Hepatocyte (in vitro differentiated cells): ENCODE data around the gene PSAPL1. TPM values are rescaled to one million over a fixed set of nuclear protein-coding genes. Genes with fewer than 3 reads are reported as not detected.

ENCODE experiments used
- DNase-seq: peaks from one replicate; pipeline ENCODE4 v3.0.0-alpha.2; 2016; ENCODE audit warnings: low spot score
- H2AFZ ChIP-seq: fragments of 200-600 bp; sonication (generic); 2 replicates; pipeline ENCODE4 v1.6.0; 2016; ENCODE audit warnings: antibody characterized with exemption, mild to moderate bottlenecking
- H3K27ac ChIP-seq: fragments of 200-600 bp; sonication (generic); 2 replicates; pipeline ENCODE4 v1.5.1; 2016; ENCODE audit warnings: mild to moderate bottlenecking
- H3K27me3 ChIP-seq: fragments of 200-600 bp; sonication (generic); 2 replicates; pipeline ENCODE4 v1.6.1; 2016
- H3K36me3 ChIP-seq: fragments of 200-600 bp; sonication (generic); replicated peaks from 2 replicates; pipeline ENCODE4 v1.5.1; 2016; ENCODE audit warnings: low read depth; ENCODE audit not compliant: insufficient read depth
- H3K4me1 ChIP-seq: fragments of 200-600 bp; sonication (generic); 2 replicates; pipeline ENCODE4 v1.5.1; 2016; ENCODE audit warnings: mild to moderate bottlenecking, moderate library complexity; ENCODE audit not compliant: insufficient read depth
- H3K4me2 ChIP-seq: fragments of 200-600 bp; sonication (generic); 2 replicates; pipeline ENCODE4 v1.6.0; 2016
- H3K4me3 ChIP-seq: fragments of 200-600 bp; sonication (generic); 2 replicates; pipeline ENCODE4 v1.5.1; 2016; ENCODE audit warnings: mild to moderate bottlenecking
- H3K79me2 ChIP-seq: fragments of 200-600 bp; sonication (generic); 2 replicates; pipeline ENCODE4 v1.6.0; 2017; ENCODE audit warnings: mild to moderate bottlenecking
- H3K9me2 ChIP-seq: fragments of 200-600 bp; sonication (generic); replicated peaks from 2 replicates; pipeline ENCODE4 v1.6.0; 2017; ENCODE audit warnings: mild to moderate bottlenecking; ENCODE audit not compliant: insufficient read depth
- H3K9me3 ChIP-seq: fragments of 200-600 bp; sonication (generic); 2 replicates; pipeline ENCODE4 v1.5.1; 2016; ENCODE audit warnings: low read depth, mild to moderate bottlenecking
- H4K20me1 ChIP-seq: fragments of 200-600 bp; sonication (generic); 2 replicates; pipeline ENCODE4 v1.6.0; 2016; ENCODE audit warnings: mild to moderate bottlenecking; ENCODE audit not compliant: insufficient read depth, poor library complexity, severe bottlenecking
- EZH2 ChIP-seq: fragments of 200-600 bp; sonication (generic); IDR thresholded peaks from 2 replicates; pipeline ENCODE4 v1.6.1; 2016; ENCODE audit warnings: antibody characterized with exemption, mild to moderate bottlenecking, borderline replicate concordance
- EZH2phosphoT487 ChIP-seq: fragments of 200-600 bp; sonication (generic); IDR thresholded peaks from one replicate; pipeline ENCODE4 v1.6.1; 2018; ENCODE audit warnings: antibody characterized with exemption, mild to moderate bottlenecking, low read depth, moderate library complexity; ENCODE audit not compliant: unreplicated experiment, severe bottlenecking
- WGBS: methylation state at CpG from one replicate; pipeline ENCODE4 v1.1.6; 2016; ENCODE audit warnings: low lambda C conversion rate; ENCODE audit errors: missing lambda C conversion rate; 5-methylcytosine and 5-hydroxymethylcytosine counted together
- polyA plus RNA-seq: library from polyadenylated mRNA; unstranded; fragments of >200 nt; fragmentation: Nextera tagmentation; extraction: Ambion mirVana; gene quantifications from 2 replicates; pipeline ENCODE4 v1.2.1, GENCODE V29; 2016
- total RNA-seq: library from RNA; depleted of rRNA; stranded (reverse); fragments of >200 nt; gene quantifications from 2 replicates; pipeline ENCODE4 v1.2.3, GENCODE V29; 2014
- TF ChIP-seq, protein P1 (sequence below): fragments of 200-600 bp; sonication (generic); IDR thresholded peaks from 2 replicates; pipeline ENCODE4 v1.5.1; 2016; ENCODE audit warnings: antibody characterized with exemption, mild to moderate bottlenecking; ENCODE audit not compliant: poor library complexity

PSAPL1 gene
- total and polyA plus RNA-seq, 2 experiments from 2014 or later: 4.3 to 4.4 TPM

DNA sequence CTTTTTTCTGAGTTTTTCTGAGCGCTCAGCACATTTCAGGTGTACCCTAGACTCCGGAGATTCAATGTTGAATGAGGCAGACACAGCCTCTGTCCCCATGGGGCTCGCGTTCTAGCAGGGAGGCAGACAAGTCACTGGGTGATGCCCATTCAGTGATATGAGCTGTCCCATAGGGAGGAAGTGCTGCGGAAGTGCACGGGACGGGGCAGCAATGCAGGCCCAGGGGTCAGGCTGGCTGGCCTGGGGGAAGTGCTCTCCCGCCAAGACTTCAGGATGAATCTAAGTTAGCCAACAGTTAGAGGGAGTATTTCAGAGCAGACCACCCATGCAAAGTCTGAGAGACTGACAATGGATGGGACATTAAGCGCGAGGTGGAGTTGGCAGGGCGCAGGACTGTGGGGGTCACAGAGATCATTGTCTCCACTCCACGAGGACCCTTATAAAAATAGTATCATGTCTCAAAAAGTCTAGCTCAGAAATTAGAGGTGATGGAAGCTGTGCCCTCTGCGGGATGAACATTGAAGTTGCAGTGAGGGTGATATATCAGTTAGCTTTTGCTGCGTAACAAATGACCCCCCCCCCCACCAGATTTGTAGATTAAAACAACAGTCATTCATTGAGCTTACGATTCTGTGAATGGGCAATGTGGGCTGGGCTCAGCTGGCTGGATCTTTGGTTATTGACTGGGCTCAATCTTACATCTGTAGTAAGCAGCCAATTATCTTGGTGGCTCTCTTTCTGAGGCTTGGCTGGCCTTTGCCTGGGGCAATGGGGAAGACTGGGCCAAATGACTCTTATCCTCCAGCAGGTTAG is 16.4 kb downstream of the PSAPL1 start:
- H3K36me3 ChIP-seq: no peaks in the 10 kb centered on the region
- H3K9me3 ChIP-seq: no peaks in the 10 kb centered on the region
- H3K4me1 ChIP-seq: peaks cover 7% of the 10 kb centered on the region
- no peaks in the 10 kb centered on the region for H3K9me2 ChIP-seq
- whole genome bisulfite sequencing: 89% methylated on average over 15 of the region's 15 CpGs
- H4K20me1 ChIP-seq: no peaks in the 10 kb centered on the region
- no peak overlapping the region for H3K4me3 ChIP-seq
- H3K4me2 ChIP-seq: no peak overlapping the region
- H2AFZ ChIP-seq: no peak overlapping the region
- H3K27me3 ChIP-seq: no peaks in the 10 kb centered on the region
- no peak overlapping the region for H3K27ac ChIP-seq
- H3K79me2 ChIP-seq: no peaks in the 10 kb centered on the region
- no peak for DNase-seq
- TF ChIP-seq EZH2 (no peak), EZH2phosphoT487 (no peak)
- TF ChIP-seq, protein P1, sequence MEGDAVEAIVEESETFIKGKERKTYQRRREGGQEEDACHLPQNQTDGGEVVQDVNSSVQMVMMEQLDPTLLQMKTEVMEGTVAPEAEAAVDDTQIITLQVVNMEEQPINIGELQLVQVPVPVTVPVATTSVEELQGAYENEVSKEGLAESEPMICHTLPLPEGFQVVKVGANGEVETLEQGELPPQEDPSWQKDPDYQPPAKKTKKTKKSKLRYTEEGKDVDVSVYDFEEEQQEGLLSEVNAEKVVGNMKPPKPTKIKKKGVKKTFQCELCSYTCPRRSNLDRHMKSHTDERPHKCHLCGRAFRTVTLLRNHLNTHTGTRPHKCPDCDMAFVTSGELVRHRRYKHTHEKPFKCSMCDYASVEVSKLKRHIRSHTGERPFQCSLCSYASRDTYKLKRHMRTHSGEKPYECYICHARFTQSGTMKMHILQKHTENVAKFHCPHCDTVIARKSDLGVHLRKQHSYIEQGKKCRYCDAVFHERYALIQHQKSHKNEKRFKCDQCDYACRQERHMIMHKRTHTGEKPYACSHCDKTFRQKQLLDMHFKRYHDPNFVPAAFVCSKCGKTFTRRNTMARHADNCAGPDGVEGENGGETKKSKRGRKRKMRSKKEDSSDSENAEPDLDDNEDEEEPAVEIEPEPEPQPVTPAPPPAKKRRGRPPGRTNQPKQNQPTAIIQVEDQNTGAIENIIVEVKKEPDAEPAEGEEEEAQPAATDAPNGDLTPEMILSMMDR: no peak

GRCh38 chr4:7417639-7418038 is 17.1 kb downstream of the PSAPL1 start:
- H3K27me3 ChIP-seq: no peaks in the 10 kb centered on the region
- DNase-seq: no peak
- H3K4me3 ChIP-seq: no peak overlapping the region
- H3K79me2 ChIP-seq: no peaks in the 10 kb centered on the region
- WGBS: 88% methylated on average over 9 of the region's 9 CpGs
- H3K9me3 ChIP-seq: no peaks in the 10 kb centered on the region
- TF ChIP-seq, protein P1: no peak
- TF ChIP-seq EZH2phosphoT487 (no peak), EZH2 (no peak)
- no peak overlapping the region for H3K27ac ChIP-seq
- no peaks in the 10 kb centered on the region for H3K9me2 ChIP-seq
- peaks cover 7% of the 10 kb centered on the region for H3K4me1 ChIP-seq
- H2AFZ ChIP-seq: no peak overlapping the region
- H4K20me1 ChIP-seq: no peaks in the 10 kb centered on the region
- H3K4me2 ChIP-seq: no peak overlapping the region
- no peaks in the 10 kb centered on the region for H3K36me3 ChIP-seq

DNA sequence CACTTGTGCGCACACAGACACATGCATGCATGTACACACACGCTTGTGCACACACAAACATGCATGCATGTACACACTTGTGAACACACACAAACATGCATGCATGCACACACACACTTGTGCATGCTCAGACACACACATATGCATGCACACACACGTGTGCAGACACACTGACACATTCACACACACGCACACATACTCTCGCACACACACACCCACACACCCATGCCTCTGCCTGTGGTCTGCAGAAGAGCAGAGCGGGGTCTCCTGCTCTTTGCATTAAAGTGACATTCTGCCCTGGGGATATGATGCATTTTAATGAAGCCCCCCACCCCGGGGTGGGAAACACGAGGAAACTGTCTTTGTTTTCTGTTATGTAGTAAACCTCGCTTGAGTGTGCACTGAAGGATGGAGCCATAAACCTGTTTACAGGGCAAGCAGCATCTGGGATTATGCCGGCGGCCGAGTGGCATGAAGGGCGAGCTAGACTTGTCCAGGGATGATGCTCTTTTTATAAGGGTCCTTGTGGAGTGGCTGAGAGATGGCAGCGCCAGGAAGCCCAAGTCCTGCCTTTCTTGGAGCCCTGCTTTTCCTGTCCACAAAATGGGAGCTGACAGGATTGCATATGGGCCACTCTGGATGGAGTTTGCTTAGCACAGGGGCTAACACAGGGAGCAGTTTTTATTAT is 17.8 kb downstream of the PSAPL1 start:
- Histone ChIP-seq H3K9me2 (no peaks in the 10 kb centered on the region), H3K36me3 (no peaks in the 10 kb centered on the region), H3K27ac (no peak overlapping the region), H3K4me2 (no peak overlapping the region), H4K20me1 (no peaks in the 10 kb centered on the region), H3K79me2 (no peaks in the 10 kb centered on the region), H3K4me3 (no peak overlapping the region), H3K9me3 (no peaks in the 10 kb centered on the region), H3K4me1 (peaks cover 7% of the 10 kb centered on the region), H2AFZ (no peak overlapping the region), H3K27me3 (no peaks in the 10 kb centered on the region)
- 89% methylated on average over 14 of the region's 14 CpGs for WGBS
- TF ChIP-seq EZH2phosphoT487 (no peak), EZH2 (no peak)
- TF ChIP-seq, protein P1: no peak
- no peak for DNase-seq
